Keratinocyte (primary cell): ENCODE measurements around the gene POLD3. TPM values are rescaled to one million over a fixed set of nuclear protein-coding genes. Genes with fewer than 3 reads are reported as not detected.

Source experiments
- DNase-seq: peaks from one replicate; pipeline ENCODE4 v3.0.0-alpha.2; 2011; ENCODE audit warnings: low read depth, missing footprints, low spot score
- FAIRE-seq: peaks from 2 replicates; lab custom pipeline; 2011; peaks lifted over from hg19 to GRCh38; lab: Jason Lieb, UNC
- H2AFZ ChIP-seq: 2 replicates; pipeline ENCODE4 v1.6.0; 2012; ENCODE audit warnings: low read length, control low read depth, inconsistent platforms; ENCODE audit not compliant: control insufficient read depth
- H3K27ac ChIP-seq: 2 replicates; pipeline ENCODE4 v1.5.1; 2011; ENCODE audit warnings: low read length; ENCODE audit not compliant: control insufficient read depth, insufficient read depth
- H3K27me3 ChIP-seq: 3 replicates; pipeline ENCODE4 v1.6.0; 2011; ENCODE audit warnings: low read length; ENCODE audit not compliant: control insufficient read depth, insufficient read depth; ENCODE audit errors: extremely low read depth
- H3K36me3 ChIP-seq, 2 experiments: 2 replicates in 1 of 2; 3 replicates in 1 of 2; pipeline ENCODE4 v1.5.1; 2011; ENCODE audit warnings: low read length in 2 of 2, mild to moderate bottlenecking in 1 of 2; ENCODE audit not compliant: control insufficient read depth in 2 of 2, insufficient read depth in 2 of 2; ENCODE audit errors: extremely low read depth in 1 of 2
- H3K4me1 ChIP-seq: 3 replicates; pipeline ENCODE4 v1.5.1; 2011; ENCODE audit warnings: low read length; ENCODE audit not compliant: control insufficient read depth, insufficient read depth; ENCODE audit errors: extremely low read depth
- H3K4me2 ChIP-seq: 3 replicates; pipeline ENCODE4 v1.6.0; 2011; ENCODE audit warnings: low read depth, low read length; ENCODE audit not compliant: control insufficient read depth, insufficient read depth; ENCODE audit errors: extremely low read depth
- H3K4me3 ChIP-seq, 3 experiments: fragments of 200-600 bp in 1 of 3; sonication (generic) in 1 of 3; 2 replicates in 2 of 3; 3 replicates in 1 of 3; pipeline ENCODE4 v1.5.1; 2011 to 2016; ENCODE audit warnings: low read length in 3 of 3, mild to moderate bottlenecking in 3 of 3, control low read depth in 2 of 3, inconsistent platforms in 1 of 3, low read depth in 1 of 3, mixed read lengths in 1 of 3, mixed run types in 1 of 3, moderate library complexity in 1 of 3; ENCODE audit not compliant: control insufficient read depth in 2 of 3, insufficient read depth in 2 of 3; ENCODE audit errors: extremely low read depth in 1 of 3
- H3K79me2 ChIP-seq: 2 replicates; pipeline ENCODE4 v1.6.0; 2012; ENCODE audit warnings: low read length; ENCODE audit not compliant: control insufficient read depth, insufficient read depth
- H3K9ac ChIP-seq: 3 replicates; pipeline ENCODE4 v1.6.0; 2011; ENCODE audit warnings: low read length; ENCODE audit not compliant: control insufficient read depth, insufficient read depth; ENCODE audit errors: extremely low read depth
- H3K9me1 ChIP-seq: 3 replicates; pipeline ENCODE4 v1.6.0; 2011; ENCODE audit warnings: low read length; ENCODE audit not compliant: control insufficient read depth, insufficient read depth; ENCODE audit errors: extremely low read depth
- H3K9me3 ChIP-seq: 2 replicates; pipeline ENCODE4 v1.5.1; 2012; ENCODE audit warnings: low read depth, low read length; ENCODE audit not compliant: control insufficient read depth
- H4K20me1 ChIP-seq: 3 replicates; pipeline ENCODE4 v1.6.0; 2011; ENCODE audit warnings: low read length; ENCODE audit not compliant: control insufficient read depth, insufficient read depth; ENCODE audit errors: extremely low read depth
- CTCF ChIP-seq, 3 experiments: IDR thresholded peaks in 1 of 3; conservative IDR thresholded peaks in 1 of 3; optimal IDR thresholded peaks in 1 of 3; 2 replicates in 2 of 3; 3 replicates in 1 of 3; pipeline versions ENCODE3 to v1.5.1; 2011; ENCODE audit warnings: low read length in 3 of 3, mild to moderate bottlenecking in 3 of 3, moderate library complexity in 2 of 3, control low read depth in 1 of 3, inconsistent platforms in 1 of 3; ENCODE audit not compliant: insufficient read depth in 2 of 3; ENCODE audit errors: extremely low read depth in 1 of 3
- EZH2 ChIP-seq: IDR thresholded peaks from one replicate; pipeline ENCODE4 v1.6.1; 2012; ENCODE audit warnings: inconsistent platforms, mild to moderate bottlenecking, low read length, moderate library complexity
- dilution Hi-C: fragments of 300-500 bp; cut with MboI; formaldehyde crosslinking; loops from one replicate; pipeline ENCODE4 v1.7.0; 2020; ENCODE audit warnings: low sequenced_read_pairs; ENCODE audit not compliant: extremely low pct_ligation_motif_present
- polyA plus RNA-seq, 5 experiments: library from polyadenylated mRNA; depleted of rRNA in 3 of 5; stranded (reverse) in 3 of 5; stranded (forward) in 1 of 5; unstranded in 1 of 5; fragments of >200 nt; gene quantifications; 1 replicate in 1 of 5; 2 replicates in 3 of 5; 3 replicates in 1 of 5; pipeline versions ENCODE4 v1.2.1 to v1.2.3, GENCODE V29; 2011 to 2012; ENCODE audit warnings: missing spikeins in 2 of 5, low read depth in 1 of 5, low replicate concordance in 1 of 5

Gene POLD3
- polyA plus RNA-seq, 1 donor (not counting 4 experiments of a cell fraction or from before 2014, with no cell fraction given): 16.7 TPM

- FAIRE-seq (no peak), DNase-seq (no peak)
- no peak overlapping the region for H3K4me2 ChIP-seq
- peaks cover 12% of the 10 kb centered on the region for H3K27me3 ChIP-seq
- H3K9me1 ChIP-seq: no peaks in the 10 kb centered on the region
- dilution Hi-C loops: no loop called here
- H3K4me3 ChIP-seq: no peak overlapping the region
- H2AFZ ChIP-seq: no peak overlapping the region
- no peaks in the 10 kb centered on the region for H3K79me2 ChIP-seq
- no peaks in the 10 kb centered on the region for H3K9me3 ChIP-seq
- no peak overlapping the region for H3K9ac ChIP-seq
- H3K27ac ChIP-seq: no peak overlapping the region
- no peaks in the 10 kb centered on the region for H4K20me1 ChIP-seq
- H3K4me1 ChIP-seq: peaks cover 9% of the 10 kb centered on the region
- H3K36me3 ChIP-seq: no peaks in the 10 kb centered on the region
- TF ChIP-seq CTCF (optimal IDR thresholded peaks at IDR 0.05 in 1 of 3, IDR thresholded peaks at IDR 0.05 in 1 of 3, conservative IDR thresholded peaks at IDR 0.05 in 1 of 3; ENCODE audit: extremely low read depth in 1 of 3, insufficient read depth in 2 of 3, low read length in 3 of 3): no peak
- TF ChIP-seq EZH2: no peak
Observed at GRCh38 chr11:74686792-74687191, 94.4 kb downstream of the POLD3 start.

- Histone ChIP-seq H3K9me1 (no peaks in the 10 kb centered on the region), H3K79me2 (no peaks in the 10 kb centered on the region), H3K9ac (no peak overlapping the region), H3K27ac (no peak overlapping the region), H2AFZ (no peak overlapping the region), H3K27me3 (peaks cover 12% of the 10 kb centered on the region), H3K36me3 (no peaks in the 10 kb centered on the region), H3K4me3 (no peak overlapping the region), H3K4me2 (no peak overlapping the region), H3K4me1 (peaks cover 9% of the 10 kb centered on the region), H3K9me3 (no peaks in the 10 kb centered on the region), H4K20me1 (no peaks in the 10 kb centered on the region)
- DNase-seq (no peak), FAIRE-seq (no peak)
- dilution Hi-C loops: no loop called here
- TF ChIP-seq EZH2: no peak
- TF ChIP-seq CTCF (optimal IDR thresholded peaks at IDR 0.05 in 1 of 3, IDR thresholded peaks at IDR 0.05 in 1 of 3, conservative IDR thresholded peaks at IDR 0.05 in 1 of 3; ENCODE audit: extremely low read depth in 1 of 3, insufficient read depth in 2 of 3, low read length in 3 of 3): no peak
Observed at GRCh38 chr11:74687237-74688023, 95.0 kb downstream of the POLD3 start.
